CD4-positive, alpha-beta T cell treated with Interleukin-17A for 4 hours (primary cell): ENCODE measurements around the gene TRIM8.
"Not testable (repeated sequence)": the region's sequence is repeated elsewhere in the genome, so short reads cannot be mapped to it uniquely, and the experiment has no call there.

ENCODE experiments used
- DNase-seq: peaks from one replicate; pipeline ENCODE4 v3.0.0-alpha.2; 2020; ENCODE audit warnings: mixed read lengths

The TRIM8 gene

DNA sequence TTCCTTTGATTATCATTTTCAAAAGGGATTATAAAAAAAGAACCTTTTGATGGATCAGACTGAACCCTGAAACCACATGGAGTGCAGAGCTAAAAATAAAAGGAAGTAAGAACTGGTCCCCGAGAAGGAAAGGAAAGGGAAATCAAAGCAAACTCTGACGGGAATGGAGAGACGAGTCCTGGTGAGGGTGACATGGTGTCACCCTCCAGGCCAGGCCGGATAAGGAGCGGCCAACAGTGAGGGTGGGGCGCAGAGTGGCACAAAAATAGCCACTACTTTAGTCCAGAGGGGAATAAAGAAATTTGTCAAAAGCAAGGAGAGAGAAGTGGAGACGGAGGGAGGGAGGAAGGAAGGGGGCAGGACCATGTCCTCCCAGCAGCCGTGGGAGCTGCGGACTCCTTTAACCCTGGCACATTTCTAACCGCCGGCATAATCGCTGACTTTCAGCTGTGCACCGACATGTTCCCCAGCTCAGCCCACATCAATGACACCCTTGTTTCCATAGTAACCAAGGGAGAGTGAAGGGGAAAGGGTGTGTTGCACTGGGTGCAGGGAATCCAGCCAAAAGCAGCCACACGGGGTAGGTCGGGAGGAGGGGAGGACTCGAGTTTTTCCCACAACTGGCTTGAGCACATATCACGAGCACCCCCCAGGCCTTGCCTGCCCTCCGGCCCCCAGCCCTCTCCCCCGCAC lies 29.7 kb downstream of the TRIM8 start:
- peak; percentile 80 for DNase-seq

DNA sequence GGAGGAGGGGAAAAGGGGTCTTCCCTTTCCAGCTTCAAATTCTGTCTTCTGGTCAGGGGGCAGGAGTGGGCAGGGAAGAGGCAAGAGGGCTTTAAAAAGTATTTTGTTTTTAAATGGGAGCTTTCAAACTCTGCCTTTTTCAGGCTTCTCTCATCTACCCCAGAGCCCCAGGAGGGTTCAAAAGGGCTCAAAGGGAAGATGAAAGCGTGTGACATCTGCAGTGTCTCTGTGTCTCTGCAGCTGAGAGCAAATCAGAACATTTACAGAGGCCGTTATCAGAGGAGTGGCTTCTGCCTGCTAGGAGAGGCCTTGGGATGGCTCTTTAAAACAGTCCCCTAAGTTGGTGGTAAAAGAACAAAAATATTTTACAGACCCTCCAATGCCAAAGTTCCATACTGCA lies 30.3 kb downstream of the TRIM8 start:
- peak; percentile 57 for DNase-seq

DNA sequence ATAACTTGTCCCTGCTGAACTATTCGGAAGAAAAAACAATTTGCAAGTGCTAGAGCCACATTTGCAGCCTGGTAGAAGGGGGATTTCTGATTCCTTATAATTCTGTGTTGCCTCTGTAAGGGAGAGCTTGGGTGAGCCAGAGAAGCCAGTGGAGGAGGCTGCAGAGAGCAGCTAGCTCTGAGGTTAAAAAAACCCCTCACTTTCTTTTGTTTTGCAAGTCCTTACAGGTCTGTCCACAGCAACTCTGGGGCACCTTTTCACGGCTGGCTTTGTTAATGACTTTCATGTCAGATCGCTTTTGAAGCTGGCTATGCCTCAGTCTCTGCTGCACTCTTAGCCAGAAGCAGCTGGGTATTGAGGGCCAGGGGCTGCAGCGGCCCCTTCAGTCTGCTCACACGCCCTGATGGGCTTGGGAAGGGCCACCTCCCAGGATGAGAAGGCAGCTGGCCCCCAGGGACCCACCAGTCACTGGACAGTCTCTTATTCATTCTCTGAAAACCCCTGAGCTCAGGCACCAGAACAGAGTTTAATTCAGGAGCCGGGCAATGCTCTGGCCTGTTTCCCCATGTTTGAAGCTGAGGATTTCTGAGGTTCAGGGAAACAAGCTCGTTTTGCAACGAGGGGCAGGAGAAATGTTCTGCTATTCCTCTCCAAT lies 30.9 kb downstream of the TRIM8 start:
- DNase-seq: no peak

DNA sequence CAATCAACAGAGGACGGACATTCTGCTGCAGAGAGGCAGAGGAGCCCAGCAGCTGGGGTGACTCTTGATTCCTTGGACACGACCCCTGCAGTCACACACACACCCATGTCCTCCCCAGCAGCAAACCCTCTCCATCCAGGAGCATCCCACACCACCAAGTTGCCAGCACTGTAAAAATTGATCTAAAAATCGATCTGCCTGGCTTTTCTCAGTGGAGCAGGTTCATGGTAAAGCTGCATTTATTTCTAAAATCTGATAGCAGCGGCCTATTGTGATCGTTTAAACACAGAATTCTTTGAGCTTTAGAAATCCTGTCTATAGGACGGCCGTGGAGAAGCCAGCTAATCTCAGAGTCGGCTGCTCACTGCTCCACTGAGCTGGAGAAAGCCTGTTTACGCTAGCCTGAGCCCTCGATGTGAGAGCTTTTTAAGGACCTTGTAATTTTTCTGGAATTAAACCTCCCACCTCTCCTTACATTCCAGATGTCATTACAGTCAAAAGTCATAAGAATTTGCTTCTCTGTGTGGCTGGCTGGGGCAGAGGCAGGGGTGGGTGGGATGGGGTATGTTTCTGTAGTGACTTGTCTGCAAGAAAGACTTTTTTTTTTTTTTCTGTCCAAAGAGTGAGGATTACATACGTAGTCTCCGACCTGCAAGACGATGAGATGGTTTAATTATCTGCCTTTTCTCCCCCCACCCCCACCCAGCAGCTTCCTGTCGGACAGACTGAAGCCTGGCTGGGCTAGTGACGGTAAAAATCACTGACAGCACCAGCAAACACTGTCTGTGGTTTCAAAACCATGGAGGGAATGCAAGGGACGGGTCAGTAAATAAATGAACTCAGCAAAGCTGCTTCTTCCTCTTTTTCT lies 31.6 kb downstream of the TRIM8 start:
- DNase-seq: peak; percentile 40

DNA sequence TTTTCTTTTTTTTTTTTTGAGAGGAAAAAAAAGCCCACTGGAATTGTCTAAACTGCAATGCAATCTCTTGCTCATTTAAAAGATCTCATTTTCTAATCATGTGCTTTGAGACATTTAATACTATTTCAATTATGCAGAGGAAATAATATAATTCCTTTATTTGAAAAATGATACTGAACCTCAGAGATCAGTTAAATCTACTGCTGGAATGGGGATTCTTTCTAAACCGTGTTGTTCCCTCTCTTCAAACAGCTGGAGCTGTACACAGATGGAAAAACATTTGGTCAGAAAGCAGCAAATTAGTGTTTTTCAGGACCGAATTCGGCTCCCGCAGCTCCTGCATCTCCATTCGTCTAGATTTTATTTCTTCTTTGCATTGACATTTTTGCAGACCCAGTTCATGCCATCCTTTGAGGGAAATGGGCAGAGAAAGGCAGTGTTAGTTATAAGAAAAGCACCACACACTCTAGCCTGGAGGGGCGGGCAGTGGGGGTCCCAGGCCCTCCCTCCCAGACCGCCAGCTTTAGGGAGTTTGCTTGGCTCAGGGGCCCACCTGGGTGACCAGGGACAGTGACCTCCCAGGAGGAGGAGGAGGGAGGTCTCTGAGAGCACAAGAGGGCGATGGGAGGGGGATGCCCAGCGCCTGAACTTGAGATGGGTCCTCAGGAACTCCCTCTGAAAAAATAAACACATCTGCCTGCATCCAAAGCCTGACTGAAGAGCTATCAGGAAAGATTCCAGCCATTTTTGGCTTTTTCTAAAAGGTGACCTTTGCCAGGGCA lies 32.4 kb downstream of the TRIM8 start:
- no peak for DNase-seq

DNA sequence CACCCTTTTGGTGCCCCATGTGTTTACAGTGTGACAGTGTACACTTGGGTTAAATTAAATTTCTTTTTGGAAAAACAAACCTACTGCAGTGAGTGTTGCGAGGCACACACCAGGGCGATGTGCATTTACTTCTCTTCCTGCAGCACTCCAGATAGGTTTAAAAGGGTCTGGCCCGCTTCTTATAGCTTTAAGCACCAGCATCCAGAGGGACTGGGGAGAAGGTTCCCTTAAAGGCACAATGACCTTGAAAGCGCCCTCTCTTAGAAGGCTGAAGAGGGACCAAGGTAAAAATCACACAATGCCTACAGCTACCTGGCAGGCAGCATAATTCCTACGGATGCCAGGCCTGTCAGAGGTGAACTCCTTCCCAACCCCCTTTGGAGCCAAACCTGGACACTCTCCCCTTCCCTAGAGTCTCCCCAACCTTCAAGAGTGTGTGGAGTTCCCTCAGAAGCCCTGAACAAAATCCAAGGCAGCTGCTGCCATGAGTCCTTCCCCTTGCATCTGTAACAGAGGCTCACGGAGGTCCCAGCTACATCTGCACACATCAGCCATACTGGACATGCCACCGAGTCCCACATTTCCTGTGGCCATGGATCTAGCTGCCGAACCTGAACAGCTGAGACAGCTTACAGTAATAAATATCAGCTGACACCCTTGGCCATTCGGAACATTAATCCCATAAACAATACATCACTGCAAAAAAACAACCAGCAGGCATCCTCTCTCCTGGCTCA lies 33.2 kb downstream of the TRIM8 start:
- no peak for DNase-seq

DNA sequence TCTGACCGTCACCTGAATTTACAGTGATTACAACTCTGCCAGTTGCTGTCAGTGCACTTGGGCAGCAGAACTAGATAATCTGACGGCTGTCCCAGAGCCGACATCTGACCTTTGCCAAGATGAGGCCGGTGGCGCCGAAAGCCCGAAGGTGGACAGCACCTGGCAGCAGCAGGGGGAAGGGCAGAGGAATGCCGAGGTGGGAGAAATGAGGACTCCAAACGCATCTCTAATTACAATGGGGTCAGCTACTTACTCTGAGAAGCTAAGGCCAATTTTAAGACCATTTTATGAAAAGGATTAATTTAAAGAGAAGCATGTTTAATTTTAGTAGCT lies 33.8 kb downstream of the TRIM8 start:
- no peak for DNase-seq

DNA sequence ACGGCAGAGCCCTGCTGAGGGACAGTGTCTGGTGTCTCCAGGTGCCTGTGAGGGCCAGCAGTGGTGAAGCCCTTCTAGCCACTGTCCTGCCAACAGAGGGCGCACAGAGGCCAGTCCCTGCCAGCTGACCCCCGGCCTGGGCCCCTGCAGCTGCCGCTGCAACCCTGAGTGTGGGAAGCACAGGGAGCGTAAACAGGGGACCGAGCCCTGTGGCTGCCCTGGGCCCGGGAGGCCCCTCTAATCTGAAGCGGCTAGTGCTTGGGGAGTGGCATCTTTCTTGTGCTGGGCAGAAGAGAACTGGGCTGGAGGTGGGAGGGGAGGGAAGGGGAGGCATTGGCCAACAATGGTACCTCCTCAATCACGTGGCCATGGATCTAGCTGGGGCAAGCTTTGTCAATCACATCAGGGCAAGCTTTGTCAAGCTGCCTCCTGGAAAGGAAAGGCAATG lies 34.6 kb downstream of the TRIM8 start:
- peak; percentile 37 for DNase-seq

DNA sequence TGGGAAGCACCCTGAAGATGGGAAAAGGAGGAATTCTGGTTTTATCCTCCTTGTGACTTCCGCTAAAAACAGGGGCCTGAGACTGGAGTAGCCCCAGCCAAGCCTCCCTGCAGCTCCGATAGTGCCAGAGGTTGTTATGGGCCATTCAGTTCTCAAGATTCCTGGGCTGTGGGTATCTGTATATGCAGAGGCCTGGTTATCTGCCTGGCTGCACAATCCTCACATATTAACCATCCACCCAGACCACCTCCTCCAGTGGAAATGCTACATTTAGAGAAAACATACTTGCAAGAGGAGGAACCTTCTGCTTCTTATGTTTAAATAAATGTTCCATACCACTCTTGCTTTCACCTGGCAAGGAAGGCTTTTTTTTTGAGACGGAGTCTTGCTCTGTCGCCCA lies 35.3 kb downstream of the TRIM8 start:
- no peak for DNase-seq

DNA sequence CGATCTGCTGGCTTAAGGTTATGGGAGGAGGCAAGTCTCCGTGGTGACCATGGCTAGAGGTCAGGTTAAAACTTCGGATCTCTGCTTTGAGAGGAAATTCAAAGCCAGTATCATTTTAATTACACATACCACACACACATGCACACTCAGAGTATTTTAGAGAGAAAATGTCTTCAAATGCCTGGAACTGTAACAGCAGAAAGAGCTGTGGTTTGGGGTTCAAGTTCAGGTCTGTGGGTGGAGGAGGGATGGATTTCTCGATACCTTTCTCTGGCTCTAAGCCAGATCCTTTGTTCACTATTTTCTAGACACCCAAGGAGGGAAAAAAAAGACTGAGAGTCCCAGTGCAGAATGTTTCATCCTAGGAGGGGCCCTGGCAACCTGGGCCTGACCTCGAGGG lies 37.4 kb downstream of the TRIM8 start:
- DNase-seq: no peak

DNA sequence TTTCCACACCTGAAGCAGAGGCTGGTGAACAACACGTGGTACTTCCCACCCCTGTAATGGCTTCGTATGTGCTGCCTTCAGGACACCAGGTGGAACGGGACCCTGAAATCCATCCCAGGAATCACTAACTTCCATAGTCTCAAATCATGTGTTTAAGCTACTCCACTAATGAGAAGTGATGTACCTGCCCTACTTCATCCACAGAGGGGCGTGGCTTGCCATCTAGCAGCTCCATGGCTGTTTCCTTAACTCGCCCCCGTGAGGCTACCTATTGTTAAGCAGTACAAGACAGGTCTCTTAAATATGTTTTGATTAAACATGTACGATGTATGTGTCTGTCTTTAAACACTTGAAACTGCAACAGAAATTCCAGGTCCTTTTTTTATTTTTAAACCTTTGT lies 38.1 kb downstream of the TRIM8 start:
- DNase-seq: peak; percentile 64

DNA sequence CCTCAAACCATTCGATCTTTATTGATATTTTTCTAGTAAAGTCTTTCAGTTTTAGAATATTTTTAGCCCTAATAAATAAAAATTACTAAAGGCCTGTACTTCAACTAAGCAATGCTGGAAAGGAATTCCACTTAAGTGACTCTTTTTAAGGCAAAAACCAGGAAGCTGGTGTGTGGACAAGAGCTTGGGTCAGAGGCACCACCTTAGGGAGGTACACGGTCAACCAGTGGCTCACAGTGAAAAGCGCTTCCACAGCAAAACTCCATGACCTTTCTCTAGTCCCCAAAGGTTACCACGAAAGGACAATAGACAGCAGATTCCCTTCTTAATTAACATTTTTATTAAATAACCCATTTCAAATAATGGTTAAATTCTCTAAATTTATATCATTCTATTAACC lies 38.7 kb downstream of the TRIM8 start:
- no peak for DNase-seq

DNA sequence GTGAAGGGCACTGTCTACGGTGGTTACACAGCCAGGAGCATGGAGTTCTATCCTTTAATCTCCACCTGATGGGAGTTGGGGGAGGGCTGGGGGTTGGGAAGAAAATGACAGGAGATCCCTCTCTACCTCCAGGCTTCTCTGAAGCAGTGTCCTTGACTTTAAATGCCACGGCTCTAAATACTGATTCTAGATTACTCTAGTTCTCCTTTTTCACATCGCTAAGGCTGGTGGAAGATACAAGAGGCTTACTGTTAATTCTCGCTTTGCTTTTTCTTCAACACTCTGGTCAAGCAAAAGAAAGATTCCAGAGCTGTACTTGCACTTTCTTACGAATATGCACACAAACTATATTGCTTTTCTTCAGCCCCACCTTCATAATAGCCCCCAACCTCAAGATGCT lies 39.5 kb downstream of the TRIM8 start:
- no peak for DNase-seq

DNA sequence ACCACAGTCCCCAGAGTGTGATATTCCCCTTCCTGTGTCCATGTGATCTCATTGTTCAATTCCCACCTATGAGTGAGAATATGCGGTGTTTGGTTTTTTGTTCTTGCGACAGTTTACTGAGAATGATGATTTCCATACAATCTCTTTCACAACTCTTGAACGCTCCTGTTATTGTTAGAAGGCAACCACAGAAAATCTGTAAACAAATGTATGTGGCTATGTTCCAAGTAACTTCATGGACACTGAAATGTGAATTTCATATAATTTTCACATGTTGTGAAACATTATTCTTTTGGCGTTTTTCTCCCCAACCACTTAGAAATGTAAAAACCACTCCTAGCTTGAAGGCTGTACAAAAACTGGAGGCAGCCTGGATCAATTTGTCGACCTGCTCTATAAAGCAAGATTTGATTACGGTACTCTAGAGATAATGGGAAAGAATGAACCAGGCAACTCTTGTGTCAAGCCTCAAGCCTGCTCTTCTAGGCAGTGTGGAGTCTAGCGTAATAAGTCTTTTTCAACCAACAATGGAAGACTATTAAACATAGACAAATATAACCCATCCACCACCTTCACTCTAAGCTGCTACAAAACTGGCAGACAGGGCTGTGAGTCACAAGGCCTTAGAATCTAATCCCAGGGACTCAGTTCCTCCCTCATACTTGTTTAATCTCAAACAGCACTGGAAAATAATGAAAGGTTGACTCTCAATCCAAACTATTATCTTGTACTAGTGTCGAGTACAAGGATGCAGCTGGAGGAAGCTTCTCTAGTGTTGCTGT lies 47.2 kb downstream of the TRIM8 start:
- DNase-seq: no peak

DNA sequence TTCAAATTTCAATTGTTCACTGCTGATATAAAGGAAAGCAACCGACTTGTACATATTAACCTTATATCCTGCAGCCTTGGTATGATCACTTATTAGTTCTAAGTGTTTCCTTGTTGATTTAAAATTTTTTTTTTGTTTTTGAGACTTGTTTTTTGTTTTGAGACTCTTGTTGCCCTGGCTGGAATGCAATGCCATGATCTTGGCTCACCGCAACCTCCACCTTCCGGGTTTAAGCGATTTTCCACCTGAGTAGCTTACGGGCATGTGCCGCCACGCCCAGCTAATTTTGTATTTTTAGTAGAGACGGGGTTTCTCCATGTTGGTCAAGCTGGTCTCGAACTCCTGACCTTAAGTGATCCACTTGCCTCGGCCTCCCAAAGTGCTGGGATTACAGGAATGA lies 51.1 kb downstream of the TRIM8 start:
- not testable (repeated sequence) for DNase-seq

DNA sequence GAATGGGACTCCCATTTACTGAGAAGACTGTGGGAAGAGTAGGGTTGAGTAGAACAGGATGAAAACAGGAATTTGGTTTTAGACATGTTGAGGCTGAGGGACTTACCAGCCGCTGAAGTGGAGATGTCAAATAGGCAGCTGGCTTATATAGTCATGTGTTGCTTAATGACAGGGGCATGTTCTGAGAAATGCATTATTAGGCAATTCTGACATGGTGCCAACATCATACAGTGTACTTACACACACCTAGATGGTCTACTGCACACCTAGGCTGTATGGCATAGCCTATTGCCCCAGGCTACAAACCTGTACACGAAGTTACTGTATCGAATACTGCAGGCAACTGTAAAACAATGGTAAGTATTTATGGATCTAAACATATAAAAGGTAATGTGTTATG lies 52.5 kb downstream of the TRIM8 start:
- no peak for DNase-seq

DNA sequence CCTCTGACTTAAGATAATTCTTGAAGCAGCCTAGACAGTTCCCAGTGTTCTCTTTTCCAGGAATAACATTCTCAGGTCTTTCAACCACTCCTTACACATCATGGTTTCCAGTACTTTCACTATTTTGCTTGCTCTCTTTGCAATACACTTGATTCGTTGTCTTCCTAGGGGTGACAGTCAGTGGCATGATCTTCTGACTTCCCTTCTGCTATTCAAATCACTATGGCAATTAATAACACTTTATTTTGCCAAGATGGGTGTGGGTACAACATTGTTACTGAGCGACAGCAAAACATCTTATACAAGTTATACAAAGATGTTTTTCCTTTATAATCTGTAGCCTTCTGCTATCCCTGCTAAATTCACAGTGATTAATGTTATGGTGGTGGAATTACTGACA lies 54.6 kb downstream of the TRIM8 start:
- no peak for DNase-seq

DNA sequence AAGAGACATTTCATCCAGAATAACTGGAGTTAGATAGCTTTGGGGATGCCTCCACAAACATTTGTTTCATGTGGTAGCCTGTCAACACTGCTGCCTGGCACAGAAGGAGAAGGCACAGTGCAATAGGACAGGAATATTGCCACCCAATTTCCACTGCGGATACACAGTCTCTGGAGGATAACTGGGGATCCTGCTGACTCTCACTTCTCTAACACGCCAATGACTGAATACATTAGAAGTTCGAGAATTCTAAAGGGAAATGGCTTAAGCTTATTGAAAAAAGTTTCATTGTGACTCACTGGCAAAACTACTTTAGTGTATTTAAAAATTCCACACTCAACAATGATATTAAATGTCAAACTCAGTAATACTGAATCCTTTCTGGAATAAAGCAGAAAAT lies 57.0 kb downstream of the TRIM8 start:
- DNase-seq: no peak

DNA sequence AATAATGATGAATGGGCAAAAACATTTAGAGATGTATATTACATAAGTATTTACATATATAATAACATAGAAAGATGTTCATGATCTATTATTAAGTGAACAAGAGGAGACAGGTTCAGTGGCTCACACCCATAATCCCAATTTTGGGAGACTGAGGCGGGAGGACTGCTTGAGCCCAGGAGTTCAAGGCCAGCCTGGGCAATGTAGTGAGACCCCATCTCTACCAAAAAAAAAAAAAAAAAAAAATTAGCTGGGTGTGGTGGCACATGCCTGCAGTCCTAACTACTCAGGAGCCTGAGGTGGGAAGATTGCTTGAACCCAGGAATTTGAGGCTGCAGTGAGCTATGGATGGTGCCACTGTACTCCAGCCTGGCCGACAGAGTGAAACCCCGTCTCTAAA lies 57.5 kb downstream of the TRIM8 start:
- DNase-seq: no peak

DNA sequence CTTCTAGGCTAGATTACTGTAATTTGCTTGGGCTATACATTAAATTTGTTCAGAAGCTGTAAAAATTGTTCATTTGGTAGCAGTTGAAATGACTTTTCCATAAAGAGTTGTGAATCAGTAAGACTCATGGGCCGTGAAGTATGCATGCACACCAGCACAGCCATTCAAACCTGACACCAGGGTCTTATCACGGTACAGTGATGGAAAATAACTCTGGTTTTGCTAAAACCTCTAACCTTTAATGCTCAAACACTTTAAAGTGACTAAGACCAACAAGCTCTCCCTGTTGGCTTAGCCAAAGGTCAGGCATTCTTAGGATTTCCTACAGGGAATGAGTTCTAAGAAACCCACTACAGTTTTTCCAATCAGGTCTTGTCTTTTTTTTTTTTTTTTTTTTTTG lies 58.5 kb downstream of the TRIM8 start:
- no peak for DNase-seq

DNA sequence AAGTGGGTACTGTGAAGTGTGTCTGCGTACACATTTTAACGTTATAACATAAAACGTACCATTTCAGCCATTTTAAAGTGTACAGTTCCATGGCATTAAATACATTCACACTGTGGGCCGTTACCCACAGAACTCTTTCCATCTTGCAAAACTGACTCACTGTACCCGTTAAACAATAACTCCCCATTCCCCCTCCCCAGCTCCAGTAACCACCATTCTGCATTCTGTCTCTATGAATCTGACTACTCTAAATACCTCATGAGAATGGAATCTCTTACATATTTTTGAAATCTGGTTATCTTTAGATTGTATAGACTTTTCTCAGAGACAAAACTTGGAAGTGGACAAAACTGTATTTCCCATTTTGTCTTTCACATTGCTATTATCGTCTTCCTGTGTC lies 60.6 kb downstream of the TRIM8 start:
- no peak for DNase-seq

DNA sequence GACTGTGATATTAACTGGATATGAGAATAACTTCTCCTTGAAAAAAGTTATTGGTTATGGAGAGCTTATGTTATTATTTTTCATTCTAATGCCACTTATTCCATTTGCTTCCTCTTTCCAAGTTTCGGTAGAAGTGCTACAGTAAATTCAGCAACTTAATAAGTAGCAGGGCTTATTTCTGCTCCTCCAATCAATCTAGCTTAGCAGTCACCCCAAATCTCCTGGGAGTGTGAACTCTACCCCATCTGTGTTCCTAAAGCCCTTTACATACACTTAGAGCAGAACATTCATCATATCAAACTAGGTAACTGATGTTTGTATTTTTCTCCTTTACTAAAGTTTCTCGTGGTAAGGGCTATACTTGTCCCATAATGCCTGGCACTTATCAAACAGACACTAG lies 61.3 kb downstream of the TRIM8 start:
- DNase-seq: no peak
